K562 (cell line): ENCODE data around the gene SAFB. TPM values are rescaled to one million over a fixed set of nuclear protein-coding genes. Genes with fewer than 3 reads are reported as not detected.
A peak's percentile ranks its signal among the peaks of the same experiment; 100 is the strongest.

Experiments
- ATAC-seq: fragments of 200-7000 bp; cut with Tn5 transposase; 3 replicates; pipeline ENCODE4 v1.9.1; 2020; ENCODE audit warnings: moderate library complexity
- BruUV-seq: library from RNA; stranded (reverse); fragments of 400-500 nt; replicated peaks from 2 replicates; lab custom pipeline; 2021; lab: Mats Ljungman, UMichigan
- CTCF ChIA-PET: fragments of 300-600 bp; formaldehyde crosslinking; extraction: SDS; loops from one replicate; lab custom pipeline; 2021; ENCODE audit warnings: low intra/inter-chr PET ratio; lab: Yijun Ruan, JAX
- POLR2A ChIA-PET: fragments of 300-600, 350-650 bp; sonication (Branson Sonifier 250); formaldehyde crosslinking; extraction: SDS; loops from one replicate; lab custom pipeline; 2021; ENCODE audit warnings: antibody characterized with exemption, inconsistent platforms; lab: Yijun Ruan, JAX
- DNase-seq, 4 experiments: peaks; one replicate each; pipeline versions ENCODE4 v3.0.0 to v3.0.0-alpha.2; 2011 to 2018; ENCODE audit warnings: low spot score in 3 of 4, mixed read lengths in 3 of 4; ENCODE audit errors: extremely low read depth in 1 of 4
- FAIRE-seq: peaks from 2 replicates; lab custom pipeline; 2011; peaks lifted over from hg19 to GRCh38; lab: Jason Lieb, UNC
- H2AFZ ChIP-seq: 2 replicates; pipeline ENCODE4 v1.6.0; 2011; ENCODE audit warnings: low read depth, low read length, control low read depth, inconsistent platforms
- H3K27ac ChIP-seq: fragments of 200-600 bp; 3 replicates; pipeline ENCODE4 v1.8.0; 2011; ENCODE audit warnings: low read depth, mild to moderate bottlenecking, control low read depth, inconsistent platforms, low read length, moderate library complexity, mixed read lengths; ENCODE audit errors: extremely low read depth
- H3K27me3 ChIP-seq, 2 experiments: fragments of 300-600 bp in 1 of 2; 2 replicates in 1 of 2; 3 replicates in 1 of 2; pipeline versions ENCODE4 v1.6.0 to v1.8.0; 2011; ENCODE audit warnings: inconsistent platforms in 2 of 2, low read length in 2 of 2, mild to moderate bottlenecking in 1 of 2, mixed read lengths in 1 of 2, moderate library complexity in 1 of 2; ENCODE audit not compliant: control insufficient read depth in 2 of 2, insufficient read depth in 2 of 2
- H3K36me3 ChIP-seq: fragments of 300-600 bp; 3 replicates; pipeline ENCODE4 v1.8.0; 2011; ENCODE audit warnings: mild to moderate bottlenecking, low read length, inconsistent platforms; ENCODE audit not compliant: control insufficient read depth, insufficient read depth
- H3K4me1 ChIP-seq, 2 experiments: fragments of 200-600 bp in 1 of 2; replicated peaks in 1 of 2; 2 replicates in 1 of 2; 3 replicates in 1 of 2; pipeline versions ENCODE4 v1.5.1 to v1.8.0; 2011; ENCODE audit warnings: inconsistent platforms in 2 of 2, low read length in 2 of 2, mild to moderate bottlenecking in 1 of 2, mixed read lengths in 1 of 2, moderate library complexity in 1 of 2; ENCODE audit not compliant: control insufficient read depth in 2 of 2, insufficient read depth in 2 of 2
- H3K4me2 ChIP-seq: 2 replicates; pipeline ENCODE4 v1.6.1; 2011; ENCODE audit warnings: low read length, control low read depth, inconsistent platforms, mixed read lengths; ENCODE audit not compliant: insufficient read depth
- H3K4me3 ChIP-seq: fragments of 200-600 bp; sonication (generic), shearing (Covaris generic); 2 replicates; pipeline ENCODE4 v1.5.1; 2016; ENCODE audit warnings: control low read depth, inconsistent platforms
- H3K79me2 ChIP-seq: fragments of 200-600 bp; 3 replicates; pipeline ENCODE4 v1.8.0; 2011; ENCODE audit warnings: low read length, inconsistent platforms; ENCODE audit not compliant: control insufficient read depth, insufficient read depth
- H3K9ac ChIP-seq, 2 experiments: 2 replicates each; pipeline versions ENCODE4 v1.6.0 to v1.6.1; 2011; ENCODE audit warnings: low read depth in 2 of 2, low read length in 2 of 2, control low read depth in 1 of 2, inconsistent platforms in 1 of 2, mild to moderate bottlenecking in 1 of 2, mixed read lengths in 1 of 2; ENCODE audit not compliant: insufficient read depth in 1 of 2
- H3K9me1 ChIP-seq: one replicate; pipeline ENCODE4 v1.6.0; 2011; ENCODE audit warnings: inconsistent platforms, mild to moderate bottlenecking, low read length, moderate library complexity; ENCODE audit not compliant: control insufficient read depth, insufficient read depth
- H3K9me3 ChIP-seq: replicated peaks from 2 replicates; pipeline ENCODE4 v1.5.1; 2011; ENCODE audit warnings: low read depth, low read length, inconsistent platforms; ENCODE audit not compliant: control insufficient read depth, insufficient read depth
- H4K20me1 ChIP-seq: replicated peaks from 2 replicates; pipeline ENCODE4 v1.6.1; 2011; ENCODE audit warnings: low read length, inconsistent platforms, mixed read lengths; ENCODE audit not compliant: control insufficient read depth, insufficient read depth
- ARID1B ChIP-seq: fragments of 450-650 bp; IDR thresholded peaks from 2 replicates; pipeline ENCODE4 v1.6.1; 2016; ENCODE audit warnings: antibody characterized with exemption, mild to moderate bottlenecking, inconsistent platforms
- CBX2 ChIP-seq: fragments of 200-600 bp; sonication (generic); IDR thresholded peaks from one replicate; pipeline ENCODE4 v1.6.1; 2012; ENCODE audit warnings: mild to moderate bottlenecking, low read length, inconsistent platforms; ENCODE audit not compliant: insufficient read depth, poor library complexity, severe bottlenecking
- CEBPB ChIP-seq: fragments of 450-650 bp; IDR thresholded peaks from 2 replicates; pipeline ENCODE4 v1.6.1; 2016; ENCODE audit warnings: missing genetic modification characterization, missing compliant biosample characterization
- HSF4 ChIP-seq: fragments of 250-450 bp; sonication (Bioruptor Pico); IDR thresholded peaks from 2 replicates; pipeline ENCODE4 v2.1.2; 2022; ENCODE audit warnings: mild to moderate bottlenecking, moderate library complexity, borderline replicate concordance
- KAT7 ChIP-seq: sonication (generic); formaldehyde crosslinking; IDR thresholded peaks from 2 replicates; pipeline ENCODE4 v1.8.0; 2022; ENCODE audit warnings: missing genetic modification reagents, mild to moderate bottlenecking, borderline replicate concordance
- NELFE ChIP-seq: IDR thresholded peaks from 2 replicates; pipeline ENCODE4 v1.6.1; 2011; ENCODE audit warnings: mild to moderate bottlenecking; ENCODE audit not compliant: insufficient read depth, insufficient read length
- SETDB1 ChIP-seq: IDR thresholded peaks from one replicate; pipeline ENCODE4 v1.6.1; 2012; ENCODE audit warnings: low read length, control low read depth, inconsistent platforms
- ZZZ3 ChIP-seq: fragments of 450-650 bp; IDR thresholded peaks from 2 replicates; pipeline ENCODE4 v1.6.1; 2016; ENCODE audit warnings: antibody characterized with exemption, mild to moderate bottlenecking, moderate library complexity
- WGBS: fragments of 100-300 bp; shearing (Covaris generic); methylation state at CpG from one replicate; pipeline ENCODE4 v1.1.6; 2016; ENCODE audit warnings: low coverage, mixed read lengths; ENCODE audit not compliant: insufficient coverage; ENCODE audit errors: missing lambda C conversion rate; 5-methylcytosine and 5-hydroxymethylcytosine counted together
- in situ Hi-C: fragments of 300-500 bp; cut with MboI; formaldehyde crosslinking; loops from 4 replicates; pipeline ENCODE4 v1.15.0; 2018; ENCODE audit warnings: inconsistent platforms, mixed read lengths
- intact Hi-C: fragments of 100-400 bp; cut with micrococcal nuclease; formaldehyde crosslinking; loops from 2 replicates; pipeline ENCODE4 v1.14.2; 2022
- polyA plus RNA-seq, 8 experiments: library from polyadenylated mRNA; depleted of rRNA in 4 of 8; stranded (reverse) in 5 of 8; unstranded in 3 of 8; fragments of >200 nt; fragmentation: Nextera tagmentation in 2 of 8; fragmentation: Illumina TruSeq in 1 of 8; extraction: Ambion mirVana in 2 of 8; extraction: Trizol in 1 of 8; gene quantifications; 2 replicates each; pipeline versions ENCODE4 v1.2.1 to v1.2.3, GENCODE V29; 2011 to 2014; ENCODE audit warnings: inconsistent platforms in 1 of 8, missing spikeins in 1 of 8
- total RNA-seq, 7 experiments: library from RNA; depleted of rRNA in 6 of 7; stranded (reverse); fragments of >200 nt in 6 of 7; fragmentation: Illumina TruSeq in 2 of 7; extraction: Trizol in 2 of 7; gene quantifications; 2 replicates each; pipeline versions ENCODE4 v1.2.1 to v1.2.3, GENCODE V29; 2011 to 2021; ENCODE audit warnings: low replicate concordance in 1 of 7

Gene SAFB
- total and polyA plus RNA-seq, 9 of the 15 experiments (the other 6 are each of a cell fraction or from before 2014, with no cell fraction given): 1.1 to 151 (median 83.1) TPM

DNA sequence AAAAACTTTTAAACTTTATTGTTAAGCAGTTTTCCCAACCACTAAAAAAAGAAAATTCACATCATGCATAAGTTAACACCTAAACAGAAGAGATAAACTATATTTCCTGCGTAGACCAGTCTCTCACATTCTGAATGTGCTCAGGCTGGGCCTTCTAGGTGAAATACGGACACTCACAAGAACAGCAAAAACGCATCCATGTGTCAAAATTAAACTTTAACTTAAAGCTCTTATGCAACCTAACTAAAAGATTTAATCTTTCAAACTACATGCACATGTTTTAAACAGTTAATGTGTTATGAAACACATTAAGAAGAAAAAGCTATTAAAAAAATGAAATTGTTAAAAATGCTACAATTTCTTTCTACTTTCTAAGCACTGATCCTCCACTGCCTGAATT lies 2.9 kb upstream of the SAFB start:
- Histone ChIP-seq H3K9me3 (no peaks in the 10 kb centered on the region), H3K4me1 (peaks cover 11 to 19% of the 10 kb centered on the region in 2 experiments), H3K27ac (no peak overlapping the region; the same call in 2 of the 3 replicates), H3K9me1 (no peaks in the 10 kb centered on the region), H3K36me3 (peaks cover 71% of the 10 kb centered on the region)
- 71% methylated on average over 3 of the region's 3 CpGs for WGBS
- TF ChIP-seq CEBPB (0 out of 2 replicates have a peak, but pooled peaks have one; percentile 18), ZZZ3 (no peak)
- TF ChIP-seq, all 486 proteins: peak for 1
- Histone ChIP-seq H3K4me3 (no peak overlapping the region; the same call in 1 of the 2 replicates), H3K27me3 (no peaks in the 10 kb centered on the region), H2AFZ (no peak overlapping the region), H3K4me2 (peak overlapping the region; percentile 80), H3K79me2 (peaks cover 82% of the 10 kb centered on the region), H4K20me1 (peaks cover 13% of the 10 kb centered on the region; the same call in 1 of the 2 replicates), H3K9ac (peak overlapping the region in 1 of 2 experiments; percentile 99; a peak in 2 of 4 replicates)
- no TSS peak for BruUV-seq
- FAIRE-seq (no peak), DNase-seq (no peak), ATAC-seq (no peak)
- intact Hi-C loops: loop anchor here (10.0 kb wide), 1 partner anchor 65 kb away; the partner anchor contains the start of genes HSD11B1L and MICOS13
- POLR2A ChIA-PET: interaction anchor here (0.7 to 3.1 kb wide), 6 partner anchors 9 to 280 kb away, joined by 3 to 7 read pairs (median 4); partner anchors contain the start of genes DUS3L and PTPRS
- in situ Hi-C loops: no loop called here
- CTCF ChIA-PET: no interaction called here

- Histone ChIP-seq H3K79me2 (peaks cover 97% of the 10 kb centered on the region), H3K4me1 (peaks cover 21 to 34% of the 10 kb centered on the region in 2 experiments), H3K36me3 (peaks cover 71% of the 10 kb centered on the region), H4K20me1 (peaks cover 27% of the 10 kb centered on the region; the same call in 1 of the 2 replicates), H3K4me2 (peak overlapping the region; percentile 80), H3K27ac (peak overlapping the region; percentile 97), H3K4me3 (peak overlapping the region; percentile 82), H3K9me3 (no peaks in the 10 kb centered on the region), H3K9me1 (peaks cover 6% of the 10 kb centered on the region), H3K9ac (peak overlapping the region; percentile 98 to 99), H2AFZ (no peak overlapping the region), H3K27me3 (no peaks in the 10 kb centered on the region)
- intact Hi-C loops (loop anchor here (10.0 kb wide), 1 partner anchor 63 kb away; the partner anchor contains the start of genes HSD11B1L and MICOS13), in situ Hi-C loops (no loop called here)
- BruUV-seq: no TSS peak
- 5% methylated on average over 14 of the region's 14 CpGs for WGBS
- ChIA-PET POLR2A (interaction anchor here (0.7 to 3.1 kb wide), 23 partner anchors 9 to 283 kb away, joined by 3 to 19 read pairs (median 4); partner anchors contain the start of genes CATSPERD, LONP1 and RPL36), CTCF (no interaction called here)
- DNase-seq (peak in 1 of 4 experiments; percentile 22), ATAC-seq (no peak), FAIRE-seq (no peak)
- TF ChIP-seq HSF4 (CRISPR knock-in tag) (no peak), CBX2 (no peak), ARID1B (no peak), KAT7 (CRISPR knock-in tag) (0 out of 2 replicates have a peak, but pooled peaks have one; percentile 4), NELFE (no peak), SETDB1 (no peak)
These were observed 1.5 kb upstream of the SAFB start for GRCh38 chr19:5621311-5621944.
